Small intestine (tissue), 7 donors: ENCODE results near the gene AVL9. TPM values are rescaled to one million over a fixed set of nuclear protein-coding genes. Genes with fewer than 3 reads are reported as not detected.

Source experiments
- DNase-seq, 2 donors: peaks; one replicate each; pipeline versions ENCODE4 v3.0.0 to v3.0.0-alpha.2; 2013
- FAIRE-seq: peaks from 2 replicates; lab custom pipeline; 2012; peaks lifted over from hg19 to GRCh38; lab: Jason Lieb, UNC
- H3K27ac ChIP-seq, 3 donors: one replicate each; pipeline ENCODE4 v1.5.1; 2013; ENCODE audit warnings: low read length in 2 of 3, mild to moderate bottlenecking in 2 of 3, control low read depth in 1 of 3, inconsistent platforms in 1 of 3, low read depth in 1 of 3, moderate library complexity in 1 of 3
- H3K27me3 ChIP-seq, 3 donors: one replicate each; pipeline ENCODE4 v1.6.1; 2013; ENCODE audit warnings: low read length in 3 of 3, inconsistent platforms in 1 of 3; ENCODE audit not compliant: control insufficient read depth in 3 of 3, insufficient read depth in 3 of 3
- H3K36me3 ChIP-seq, 3 donors: one replicate each; pipeline ENCODE4 v1.6.1; 2013; ENCODE audit warnings: low read length in 3 of 3, inconsistent platforms in 1 of 3, low read depth in 1 of 3, mild to moderate bottlenecking in 1 of 3, moderate library complexity in 1 of 3; ENCODE audit not compliant: control insufficient read depth in 3 of 3, insufficient read depth in 2 of 3
- H3K4me1 ChIP-seq, 3 donors: one replicate each; pipeline ENCODE4 v1.6.1; 2013; ENCODE audit warnings: low read length in 2 of 3, inconsistent platforms in 1 of 3, low read depth in 1 of 3, mild to moderate bottlenecking in 1 of 3, moderate library complexity in 1 of 3; ENCODE audit not compliant: control insufficient read depth in 3 of 3, insufficient read depth in 2 of 3
- H3K4me3 ChIP-seq, 3 donors: one replicate each; pipeline ENCODE4 v1.5.1; 2013; ENCODE audit warnings: low read length in 3 of 3, control low read depth in 1 of 3, inconsistent platforms in 1 of 3, low read depth in 1 of 3, mild to moderate bottlenecking in 1 of 3, moderate library complexity in 1 of 3
- H3K9me3 ChIP-seq, 2 donors: one replicate each; pipeline ENCODE4 v1.6.1; 2013; ENCODE audit warnings: low read depth in 1 of 2, low read length in 1 of 2; ENCODE audit not compliant: control insufficient read depth in 2 of 2, insufficient read depth in 1 of 2
- WGBS, 3 donors: extraction: QIAGEN DNeasy Blood & Tissue Kit; methylation state at CpG; one replicate each; pipeline ENCODE4 v1.1.7; 2013; 5-methylcytosine and 5-hydroxymethylcytosine counted together
- polyA plus RNA-seq, 4 donors: library from polyadenylated mRNA; stranded (reverse) in 3 of 4; unstranded in 1 of 4; fragments of 200-250 nt in 3 of 4; fragments of 120-200 nt in 1 of 4; gene quantifications; one replicate each; pipeline versions ENCODE4 v1.2.1 to v1.2.3, GENCODE V29; 2013
- donor health status: healthy with polysubstance abuse.
- donor health status: control.
- donor health status: control.
- donor health status: Bipolar disorder and iron deficiency.
- donor health status: healthy.

AVL9 gene
- polyA plus RNA-seq, 4 donors: 8.4 to 41.7 (median 17.6) TPM

GRCh38 chr7:32532086-32532485 lies 36.8 kb downstream of the AVL9 start:
- peaks cover 0 to 15% (median 5%) of the 10 kb centered on the region in 3 donors for H3K36me3 ChIP-seq
- H3K4me1 ChIP-seq: peaks cover 0 to 4% (median 0%) of the 10 kb centered on the region in 3 donors
- peaks cover 0 to 9% of the 10 kb centered on the region in 2 donors for H3K9me3 ChIP-seq
- no peak for DNase-seq
- H3K27me3 ChIP-seq: no peaks in the 10 kb centered on the region
- no peak for FAIRE-seq
- 67 to 83% (median 78%) methylated on average over 3 of the region's 3 CpGs for WGBS, 3 donors
- no peak overlapping the region for H3K27ac ChIP-seq
- no peak overlapping the region for H3K4me3 ChIP-seq

GRCh38 chr7:32532716-32533115 lies 37.4 kb downstream of the AVL9 start:
- Histone ChIP-seq H3K36me3 (peaks cover 0 to 15% (median 5%) of the 10 kb centered on the region in 3 donors), H3K4me1 (peaks cover 0 to 4% (median 0%) of the 10 kb centered on the region in 3 donors), H3K9me3 (peaks cover 0 to 9% of the 10 kb centered on the region in 2 donors), H3K27me3 (no peaks in the 10 kb centered on the region), H3K4me3 (no peak overlapping the region), H3K27ac (no peak overlapping the region)
- 88 to 98% (median 91%) methylated on average over 5 of the region's 5 CpGs for WGBS, 3 donors
- FAIRE-seq (no peak), DNase-seq (no peak)

GRCh38 chr7:32533276-32534029 lies 38.2 kb downstream of the AVL9 start:
- H3K4me1 ChIP-seq: peaks cover 0 to 4% (median 0%) of the 10 kb centered on the region in 3 donors
- H3K9me3 ChIP-seq: peaks cover 0 to 9% of the 10 kb centered on the region in 2 donors
- FAIRE-seq (no peak), DNase-seq (no peak)
- peaks cover 0 to 15% (median 5%) of the 10 kb centered on the region in 3 donors for H3K36me3 ChIP-seq
- no peak overlapping the region for H3K4me3 ChIP-seq
- H3K27ac ChIP-seq: no peak overlapping the region
- 66 to 78% (median 75%) methylated on average over 8 of the region's 8 CpGs for whole genome bisulfite sequencing, 3 donors
- H3K27me3 ChIP-seq: no peaks in the 10 kb centered on the region

- Histone ChIP-seq H3K4me1 (peaks cover 0 to 4% (median 0%) of the 10 kb centered on the region in 3 donors), H3K36me3 (peaks cover 0 to 15% (median 5%) of the 10 kb centered on the region in 3 donors), H3K27ac (no peak overlapping the region), H3K27me3 (no peaks in the 10 kb centered on the region), H3K9me3 (peaks cover 0 to 9% of the 10 kb centered on the region in 2 donors), H3K4me3 (no peak overlapping the region)
- no peak for DNase-seq
- FAIRE-seq: no peak
- WGBS, 3 donors: 74 to 95% (median 93%) methylated on average over 4 of the region's 4 CpGs
Measured at GRCh38 chr7:32535162-32535702, 39.9 kb downstream of the AVL9 start.

GRCh38 chr7:32536016-32536415 lies 40.7 kb downstream of the AVL9 start:
- peaks cover 0 to 9% of the 10 kb centered on the region in 2 donors for H3K9me3 ChIP-seq
- no peak for FAIRE-seq
- WGBS, 3 donors: 95 to 97% (median 96%) methylated on average over 2 of the region's 2 CpGs

GRCh38 chr7:32536585-32536984 lies 41.3 kb downstream of the AVL9 start:
- Histone ChIP-seq H3K4me3 (no peak overlapping the region), H3K4me1 (peaks cover 0 to 4% (median 0%) of the 10 kb centered on the region in 3 donors), H3K36me3 (peaks cover 0 to 12% (median 4%) of the 10 kb centered on the region in 3 donors), H3K27me3 (no peaks in the 10 kb centered on the region), H3K27ac (no peak overlapping the region), H3K9me3 (peaks cover 0 to 6% of the 10 kb centered on the region in 2 donors)
- WGBS, 3 donors: 0 to 24% (median 20%) methylated on average over 1 of the region's 1 CpG
- no peak for FAIRE-seq
- DNase-seq: no peak

More at GRCh38 chr7:32536016-32536415, 40.7 kb downstream of the AVL9 start:
- no peak for DNase-seq
- no peak overlapping the region for H3K27ac ChIP-seq
- no peak overlapping the region for H3K4me3 ChIP-seq
- peaks cover 0 to 4% (median 0%) of the 10 kb centered on the region in 3 donors for H3K4me1 ChIP-seq
- H3K27me3 ChIP-seq: no peaks in the 10 kb centered on the region
- H3K36me3 ChIP-seq: peaks cover 0 to 15% (median 5%) of the 10 kb centered on the region in 3 donors

- FAIRE-seq: no peak
- DNase-seq: no peak
- peaks cover 0 to 4% (median 0%) of the 10 kb centered on the region in 3 donors for H3K4me1 ChIP-seq
- no peaks in the 10 kb centered on the region for H3K27me3 ChIP-seq
- H3K9me3 ChIP-seq: no peaks in the 10 kb centered on the region
- peaks cover 0 to 6% (median 2%) of the 10 kb centered on the region in 3 donors for H3K36me3 ChIP-seq
- no peak overlapping the region for H3K27ac ChIP-seq
- WGBS, 3 donors: 78 to 88% (median 87%) methylated on average over 4 of the region's 4 CpGs
- no peak overlapping the region for H3K4me3 ChIP-seq
Measured at GRCh38 chr7:32537760-32538159, 42.5 kb downstream of the AVL9 start.

GRCh38 chr7:32539366-32539765 lies 44.1 kb downstream of the AVL9 start:
- peaks cover 0 to 7% (median 2%) of the 10 kb centered on the region in 3 donors for H3K36me3 ChIP-seq
- H3K27ac ChIP-seq: no peak overlapping the region
- no peak for DNase-seq
- peaks cover 0 to 4% (median 0%) of the 10 kb centered on the region in 3 donors for H3K4me1 ChIP-seq
- H3K27me3 ChIP-seq: no peaks in the 10 kb centered on the region
- 96 to 98% (median 98%) methylated on average over 2 of the region's 2 CpGs for WGBS, 3 donors
- FAIRE-seq: no peak
- no peak overlapping the region for H3K4me3 ChIP-seq
- no peaks in the 10 kb centered on the region for H3K9me3 ChIP-seq
